ENCODE measurements around the gene VPS26B.
"Not testable (repeated sequence)": the region's sequence is repeated elsewhere in the genome, so short reads cannot be mapped to it uniquely, and the experiment has no call there.

VPS26B gene

GRCh38 chr11:134231958-134232659 is 7.6 kb downstream of the VPS26B start:
- no peak for DNase-seq (ENCODE audit: low read depth)

- DNase-seq (ENCODE audit: low read depth): no peak
Observed at GRCh38 chr11:134233729-134234179, 9.3 kb downstream of the VPS26B start.

- DNase-seq (ENCODE audit: low read depth): no peak
Observed at GRCh38 chr11:134235399-134235798, 10.9 kb downstream of the VPS26B start.

- DNase-seq (ENCODE audit: low read depth): no peak
Observed at GRCh38 chr11:134236834-134237556, 12.5 kb downstream of the VPS26B start.

GRCh38 chr11:134237557-134237922 is 13.1 kb downstream of the VPS26B start:
- DNase-seq (ENCODE audit: low read depth): no peak

GRCh38 chr11:134238956-134239355 is 14.5 kb downstream of the VPS26B start:
- no peak for DNase-seq (ENCODE audit: low read depth)

GRCh38 chr11:134240592-134240991 is 16.1 kb downstream of the VPS26B start:
- no peak for DNase-seq (ENCODE audit: low read depth)

- DNase-seq (ENCODE audit: low read depth): no peak
Observed at GRCh38 chr11:134242376-134242775, 17.9 kb downstream of the VPS26B start.

GRCh38 chr11:134243913-134244312 is 19.4 kb downstream of the VPS26B start:
- DNase-seq (ENCODE audit: low read depth): no peak

GRCh38 chr11:134244593-134244992 is 20.1 kb downstream of the VPS26B start:
- DNase-seq (ENCODE audit: low read depth): no peak

GRCh38 chr11:134245434-134245833 is 21.0 kb downstream of the VPS26B start:
- DNase-seq (ENCODE audit: low read depth): no peak

GRCh38 chr11:134246100-134246499 is 21.6 kb downstream of the VPS26B start:
- DNase-seq (ENCODE audit: low read depth): no peak

- no peak for DNase-seq (ENCODE audit: low read depth)
Observed at GRCh38 chr11:134246678-134247077, 22.2 kb downstream of the VPS26B start.

- DNase-seq (ENCODE audit: low read depth): no peak
Observed at GRCh38 chr11:134248910-134249480, 24.5 kb downstream of the VPS26B start.

- no peak for DNase-seq (ENCODE audit: low read depth)
Observed at GRCh38 chr11:134250246-134250645, 25.8 kb downstream of the VPS26B start.

- DNase-seq (ENCODE audit: low read depth): no peak
Observed at GRCh38 chr11:134250675-134251074, 26.2 kb downstream of the VPS26B start.

- DNase-seq (ENCODE audit: low read depth): no peak
Observed at GRCh38 chr11:134252346-134253187, 28.1 kb downstream of the VPS26B start.

GRCh38 chr11:134253188-134253993 is 28.9 kb downstream of the VPS26B start, which contains the start of the genes ACAD8 and THYN1:
Gene ACAD8 (plus strand): TSS chr11:134253568. CDS start chr11:134253601, 33 bp downstream.
Gene THYN1 (minus strand): TSS chr11:134253352. CDS start chr11:134252882, 470 bp downstream.
- DNase-seq (ENCODE audit: low read depth): peak; percentile 85

GRCh38 chr11:134254433-134255183 is 30.1 kb downstream of the VPS26B start:
- no peak for DNase-seq (ENCODE audit: low read depth)

GRCh38 chr11:134255184-134255561 is 30.7 kb downstream of the VPS26B start:
- DNase-seq (ENCODE audit: low read depth): not testable (repeated sequence)

Data from stimulated activated CD8-positive, alpha-beta memory T cell treated with anti-CD3 and anti-CD28 coated beads, Interleukin-7, amount 100 ng/mL, for 24 hours (primary cell).